Lung (tissue), 12 donors: Measurements from ENCODE around the gene FAM219A. TPM values are rescaled to one million over a fixed set of nuclear protein-coding genes. Genes with fewer than 3 reads are reported as not detected.

Experiments
- ATAC-seq: fragments of 200-7000 bp; cut with Tn5 transposase; one replicate; pipeline ENCODE4 v1.9.1; 2020; ENCODE audit warnings: moderate number of reproducible peaks; ENCODE audit not compliant: insufficient read depth, low FRiP score
- DNase-seq, 3 donors: peaks; one replicate each; pipeline ENCODE4 v3.0.0-alpha.2; 2013 to 2017
- H3K27ac ChIP-seq, 2 donors: one replicate each; pipeline ENCODE4 v1.5.1; 2013; ENCODE audit warnings: mild to moderate bottlenecking in 2 of 2, moderate library complexity in 2 of 2, control low read depth in 1 of 2, inconsistent platforms in 1 of 2, low read depth in 1 of 2, low read length in 1 of 2
- H3K27me3 ChIP-seq, 3 donors: one replicate each; pipeline ENCODE4 v1.5.1; 2013; ENCODE audit warnings: low read length in 2 of 3; ENCODE audit not compliant: control insufficient read depth in 3 of 3, insufficient read depth in 3 of 3
- H3K36me3 ChIP-seq, 4 donors: one replicate each; pipeline ENCODE4 v1.5.1; 2013; ENCODE audit warnings: low read length in 4 of 4, mild to moderate bottlenecking in 1 of 4, moderate library complexity in 1 of 4; ENCODE audit not compliant: control insufficient read depth in 4 of 4, insufficient read depth in 4 of 4
- H3K4me1 ChIP-seq, 5 donors: one replicate each; pipeline ENCODE4 v1.5.1; 2013; ENCODE audit warnings: low read length in 5 of 5, mild to moderate bottlenecking in 2 of 5, moderate library complexity in 1 of 5; ENCODE audit not compliant: control insufficient read depth in 5 of 5, insufficient read depth in 5 of 5
- H3K4me3 ChIP-seq: one replicate; pipeline ENCODE4 v1.5.1; 2013; ENCODE audit warnings: mild to moderate bottlenecking, control low read depth, moderate library complexity
- H3K9ac ChIP-seq, 2 donors: one replicate each; pipeline ENCODE4 v1.5.1; 2013; ENCODE audit warnings: low read length in 2 of 2, control low read depth in 1 of 2; ENCODE audit not compliant: insufficient read depth in 1 of 2
- H3K9me3 ChIP-seq, 4 donors: one replicate each; pipeline ENCODE4 v1.5.1; 2013; ENCODE audit warnings: low read length in 3 of 4, mild to moderate bottlenecking in 1 of 4, moderate library complexity in 1 of 4; ENCODE audit not compliant: control insufficient read depth in 4 of 4, insufficient read depth in 3 of 4
- WGBS, 2 donors: extraction: QIAGEN DNeasy Blood & Tissue Kit; methylation state at CpG; one replicate each; pipeline ENCODE4 v1.1.7; 2013; 5-methylcytosine and 5-hydroxymethylcytosine counted together
- polyA plus RNA-seq, 2 donors: library from polyadenylated mRNA; stranded (reverse); fragments of 200-250 nt; gene quantifications; one replicate each; pipeline ENCODE4 v1.2.1, GENCODE V29; 2013
- total RNA-seq, 2 donors: library from RNA; depleted of rRNA in 1 of 2; stranded (reverse); fragments of >200 nt in 1 of 2; gene quantifications; one replicate each; pipeline ENCODE4 v1.2.1, GENCODE V29; 2014 to 2021
- TF ChIP-seq, protein P1 (sequence below): IDR thresholded peaks from 2 replicates; pipeline ENCODE4 v1.5.1; 2012; ENCODE audit warnings: mild to moderate bottlenecking; ENCODE audit errors: control extremely low read depth, extremely low read depth
- donor health status: control.
- donor health status: control.
- donor health status: Bipolar disorder and iron deficiency.
- donor health status: healthy.
- donor health status: DM: yes; HTN: yes; CAD: no.

FAM219A gene
- total and polyA plus RNA-seq, 4 donors: 8.5 to 28.3 (median 13.3) TPM

DNA sequence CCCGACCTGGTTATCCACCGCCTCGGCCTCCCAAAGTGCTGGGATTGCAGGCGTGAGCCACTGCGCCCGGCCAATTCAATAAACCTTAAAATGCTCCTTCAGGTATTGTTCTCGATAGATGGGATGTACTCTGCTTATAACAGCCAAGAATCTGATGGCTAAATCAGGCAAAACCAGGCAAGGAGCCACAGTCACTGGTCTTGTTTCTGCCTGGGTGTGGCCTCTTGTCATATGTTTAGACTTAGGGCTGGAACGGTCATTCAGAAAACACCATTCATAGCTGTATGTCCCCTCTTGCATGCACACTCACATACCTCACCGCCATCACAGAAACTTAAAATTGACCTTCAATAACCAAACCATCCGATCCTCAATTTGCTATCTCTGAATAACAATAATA, 7.7 kb downstream of the FAM219A start:
- Histone ChIP-seq H3K27me3 (no peaks in the 10 kb centered on the region), H3K36me3 (no peaks in the 10 kb centered on the region), H3K4me1 (peaks cover 0 to 29% (median 0%) of the 10 kb centered on the region in 5 donors), H3K27ac (peak overlapping the region in 1 of 2 donors; percentile 19), H3K9ac (no peak overlapping the region), H3K4me3 (no peak overlapping the region), H3K9me3 (no peaks in the 10 kb centered on the region)
- no peak for DNase-seq
- TF ChIP-seq, protein P1, sequence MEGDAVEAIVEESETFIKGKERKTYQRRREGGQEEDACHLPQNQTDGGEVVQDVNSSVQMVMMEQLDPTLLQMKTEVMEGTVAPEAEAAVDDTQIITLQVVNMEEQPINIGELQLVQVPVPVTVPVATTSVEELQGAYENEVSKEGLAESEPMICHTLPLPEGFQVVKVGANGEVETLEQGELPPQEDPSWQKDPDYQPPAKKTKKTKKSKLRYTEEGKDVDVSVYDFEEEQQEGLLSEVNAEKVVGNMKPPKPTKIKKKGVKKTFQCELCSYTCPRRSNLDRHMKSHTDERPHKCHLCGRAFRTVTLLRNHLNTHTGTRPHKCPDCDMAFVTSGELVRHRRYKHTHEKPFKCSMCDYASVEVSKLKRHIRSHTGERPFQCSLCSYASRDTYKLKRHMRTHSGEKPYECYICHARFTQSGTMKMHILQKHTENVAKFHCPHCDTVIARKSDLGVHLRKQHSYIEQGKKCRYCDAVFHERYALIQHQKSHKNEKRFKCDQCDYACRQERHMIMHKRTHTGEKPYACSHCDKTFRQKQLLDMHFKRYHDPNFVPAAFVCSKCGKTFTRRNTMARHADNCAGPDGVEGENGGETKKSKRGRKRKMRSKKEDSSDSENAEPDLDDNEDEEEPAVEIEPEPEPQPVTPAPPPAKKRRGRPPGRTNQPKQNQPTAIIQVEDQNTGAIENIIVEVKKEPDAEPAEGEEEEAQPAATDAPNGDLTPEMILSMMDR: no peak
- no peak for ATAC-seq
- 84 to 85% methylated on average over 10 of the region's 10 CpGs for WGBS, 2 donors

DNA sequence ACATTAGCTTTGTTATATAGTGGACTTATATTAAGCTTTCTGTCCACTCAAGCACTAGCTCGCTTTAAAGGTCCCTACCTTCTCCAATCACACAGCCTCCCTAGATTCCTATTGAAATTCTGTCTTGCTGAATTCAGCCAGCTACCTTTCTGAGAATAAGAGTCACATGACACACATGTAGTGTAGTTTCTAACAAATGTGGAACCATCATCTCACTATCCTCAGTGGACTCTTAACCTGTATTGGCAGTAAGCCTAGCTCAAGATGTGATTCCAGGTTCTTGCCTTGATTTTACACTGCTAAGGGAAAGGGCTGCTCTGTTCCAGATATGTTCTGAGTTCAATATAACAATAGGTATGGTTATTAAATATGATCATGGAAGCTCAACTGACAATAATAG, 11.4 kb downstream of the FAM219A start:
- Histone ChIP-seq H3K36me3 (no peaks in the 10 kb centered on the region), H3K9ac (no peak overlapping the region), H3K4me3 (no peak overlapping the region), H3K27ac (no peak overlapping the region), H3K9me3 (no peaks in the 10 kb centered on the region), H3K27me3 (no peaks in the 10 kb centered on the region), H3K4me1 (peaks cover 0 to 31% (median 0%) of the 10 kb centered on the region in 5 donors)
- 97 to 100% methylated on average over 1 of the region's 1 CpG for WGBS, 2 donors
- TF ChIP-seq, protein P1: no peak
- DNase-seq (no peak), ATAC-seq (no peak)

DNA sequence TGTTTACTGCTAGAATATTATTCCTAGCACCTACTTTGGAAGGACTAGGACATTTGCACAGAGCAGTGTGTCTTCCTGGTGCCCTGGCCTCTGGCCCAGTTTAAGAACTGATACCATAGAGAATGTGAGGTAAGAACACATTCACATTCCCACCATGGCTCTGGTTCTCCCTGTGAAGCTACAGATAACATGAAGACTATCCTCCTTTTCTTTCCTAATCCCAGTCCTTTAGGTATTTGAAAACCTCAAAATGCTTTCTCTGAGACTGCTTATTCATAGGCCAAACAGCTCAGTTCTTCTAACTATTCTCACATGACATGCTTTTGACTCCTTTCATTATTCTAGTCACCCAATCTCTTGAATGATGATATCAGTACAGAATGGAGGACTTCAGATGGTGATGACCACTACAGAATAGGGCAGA, 11.9 kb downstream of the FAM219A start:
- DNase-seq (no peak), ATAC-seq (no peak)
- Histone ChIP-seq H3K27me3 (no peaks in the 10 kb centered on the region), H3K27ac (no peak overlapping the region), H3K4me1 (peaks cover 0 to 31% (median 2%) of the 10 kb centered on the region in 5 donors), H3K4me3 (no peak overlapping the region), H3K36me3 (no peaks in the 10 kb centered on the region), H3K9ac (no peak overlapping the region), H3K9me3 (no peaks in the 10 kb centered on the region)
- TF ChIP-seq, protein P1: no peak

DNA sequence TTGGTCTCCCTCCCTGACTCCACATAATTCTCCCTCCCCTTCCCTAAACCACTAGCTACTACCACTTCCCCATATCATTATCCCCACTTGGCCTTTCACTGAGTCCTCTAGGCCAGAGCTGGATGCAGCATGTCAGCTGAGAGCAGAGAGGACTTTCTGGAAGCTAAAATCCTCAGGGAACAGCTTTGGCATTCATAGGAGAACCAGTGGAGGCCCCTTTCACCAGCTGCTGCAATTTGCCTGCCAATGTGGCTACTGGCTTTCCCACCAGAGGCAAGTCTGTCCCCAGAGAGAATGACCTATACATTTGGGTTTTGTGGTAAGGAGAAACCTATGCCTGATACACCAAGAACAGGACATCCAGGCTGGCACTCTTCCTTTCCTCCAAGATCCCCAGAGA, 14.4 kb downstream of the FAM219A start:
- H3K36me3 ChIP-seq: no peaks in the 10 kb centered on the region
- no peak overlapping the region for H3K4me3 ChIP-seq
- no peak for ATAC-seq
- DNase-seq: no peak
- peaks cover 3 to 31% (median 14%) of the 10 kb centered on the region in 5 donors for H3K4me1 ChIP-seq
- H3K27ac ChIP-seq: no peak overlapping the region
- TF ChIP-seq, protein P1: no peak
- no peaks in the 10 kb centered on the region for H3K9me3 ChIP-seq
- H3K27me3 ChIP-seq: no peaks in the 10 kb centered on the region
- H3K9ac ChIP-seq: no peak overlapping the region
